ENCODE measurements around the gene PSMG4. TPM values are rescaled to one million over a fixed set of nuclear protein-coding genes. Genes with fewer than 3 reads are reported as not detected.

The PSMG4 gene, protein sequence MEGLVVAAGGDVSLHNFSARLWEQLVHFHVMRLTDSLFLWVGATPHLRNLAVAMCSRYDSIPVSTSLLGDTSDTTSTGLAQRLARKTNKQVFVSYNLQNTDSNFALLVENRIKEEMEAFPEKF
- 10 to 100 TPM; 13.3 to 19.6 (median 18.0) TPM for polyA plus RNA-seq (ENCODE audit: insufficient read length in 4 of 4)

DNA sequence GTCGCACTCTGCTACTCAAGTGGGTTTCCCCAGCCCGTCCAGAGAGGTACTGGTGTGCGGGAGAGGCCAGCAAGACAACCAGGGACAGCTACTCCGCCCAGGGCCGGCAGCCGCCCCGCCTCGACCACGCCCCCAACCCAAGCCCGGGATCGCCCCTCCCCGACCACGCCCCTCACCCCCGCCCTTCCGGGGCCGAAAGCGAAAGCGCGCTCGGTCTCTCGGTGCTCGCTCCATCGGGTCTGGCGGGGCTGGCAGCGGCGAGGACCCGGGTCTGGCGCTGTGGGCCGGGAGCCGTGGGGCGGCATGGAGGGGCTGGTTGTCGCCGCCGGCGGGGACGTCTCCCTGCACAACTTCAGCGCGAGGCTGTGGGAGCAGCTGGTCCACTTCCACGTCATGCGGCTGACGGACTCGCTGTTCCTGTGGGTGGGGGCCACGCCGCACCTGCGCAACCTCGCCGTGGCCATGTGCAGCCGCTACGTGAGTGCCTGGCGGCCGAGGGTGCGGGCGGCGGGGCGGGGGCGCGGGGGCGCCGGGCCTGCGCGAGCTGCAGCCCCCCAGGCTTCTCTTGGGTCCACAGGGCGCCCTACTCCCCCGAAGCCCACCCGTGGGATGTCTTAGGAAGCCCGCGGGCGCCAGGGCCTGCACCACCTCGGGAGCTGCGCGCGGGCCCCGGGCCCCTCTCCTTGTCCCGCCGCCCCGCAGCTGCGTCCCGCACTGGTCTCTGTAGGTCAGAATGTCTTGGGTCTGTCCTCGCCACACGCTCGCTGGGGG lies at the start of gene PSMG4:
Gene PSMG4 (plus strand): TSS at position 228 of the 771 bp plus-strand sequence. CDS start 76 bp downstream, at position 304.
- peak; percentile 70 to 82 (median 79) for DNase-seq (ENCODE audit: low read depth in 4 of 4, low spot score in 3 of 4)

DNA sequence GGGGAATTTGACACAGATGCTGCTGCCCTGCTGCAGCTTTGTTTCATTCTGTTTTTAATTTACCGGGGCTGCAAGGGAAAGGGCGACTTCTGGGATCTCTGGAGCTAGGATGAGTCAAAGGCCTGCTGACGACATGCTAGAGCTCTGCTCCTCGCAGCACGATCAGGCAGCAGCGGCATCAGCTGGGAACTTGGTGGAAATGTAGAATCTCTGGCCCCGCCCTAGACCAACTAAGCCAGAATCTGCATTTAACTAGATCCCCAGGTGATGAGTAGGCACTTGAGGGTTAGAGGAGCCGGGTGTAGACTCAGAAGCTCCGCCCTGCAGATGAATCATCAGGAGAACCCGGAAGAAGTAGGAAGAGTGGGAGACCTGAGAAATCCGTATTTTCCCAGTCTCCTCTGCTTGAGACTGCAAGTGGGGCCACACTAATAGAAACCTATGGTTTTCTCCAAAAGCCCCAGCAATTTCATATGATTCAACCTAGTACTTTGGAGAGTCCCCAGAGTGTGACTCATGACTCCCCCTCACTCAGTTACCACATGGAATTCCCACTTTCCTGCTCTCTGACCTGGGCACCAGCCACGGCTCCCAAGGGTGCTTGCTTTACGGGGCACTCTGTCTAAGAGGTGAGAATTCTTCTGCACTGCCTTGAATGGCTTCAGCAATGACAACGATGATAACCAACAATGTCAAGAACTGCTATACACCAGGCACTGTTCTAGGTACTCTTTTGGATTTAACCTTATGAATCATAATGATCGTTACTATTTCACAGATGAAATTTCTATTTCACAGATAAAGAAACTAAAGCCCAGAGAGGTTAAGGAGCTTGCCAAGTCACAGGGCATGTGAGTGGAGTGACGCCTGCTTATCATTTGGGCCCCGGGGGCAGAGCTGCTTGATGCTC lies 49.4 kb upstream of the PSMG4 start:
- DNase-seq (ENCODE audit: low read depth in 4 of 4, low spot score in 3 of 4) = no peak

DNA sequence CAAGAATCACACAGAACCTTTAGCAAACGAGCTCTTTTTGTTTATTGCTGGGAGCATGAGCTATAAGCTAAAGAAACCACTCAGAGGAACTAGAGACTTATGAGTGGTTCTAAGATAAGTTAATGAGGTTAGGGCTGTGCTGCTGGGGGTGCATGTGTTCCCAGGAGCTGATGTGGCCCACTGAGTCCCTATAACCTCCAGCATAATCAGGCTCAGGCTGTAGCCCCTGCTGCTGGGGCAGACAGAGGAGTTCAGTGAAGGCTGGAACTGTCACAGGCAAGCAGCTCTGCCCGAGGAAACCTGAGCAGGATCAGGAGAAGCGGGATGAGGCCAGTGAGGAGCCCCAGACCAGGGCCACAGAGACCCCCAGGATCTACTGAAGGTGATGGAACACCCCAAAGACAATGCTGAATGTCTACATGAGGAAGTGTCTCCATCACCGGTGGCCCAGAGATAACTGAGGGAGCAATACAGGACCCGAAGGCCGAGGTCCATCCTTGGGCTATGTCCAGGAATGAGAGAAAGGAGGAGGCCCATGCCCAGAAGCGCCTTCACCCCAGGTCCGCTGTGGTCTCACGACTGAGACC lies 48.6 kb upstream of the PSMG4 start:
- no peak for DNase-seq (ENCODE audit: low read depth in 4 of 4, low spot score in 3 of 4)

DNA sequence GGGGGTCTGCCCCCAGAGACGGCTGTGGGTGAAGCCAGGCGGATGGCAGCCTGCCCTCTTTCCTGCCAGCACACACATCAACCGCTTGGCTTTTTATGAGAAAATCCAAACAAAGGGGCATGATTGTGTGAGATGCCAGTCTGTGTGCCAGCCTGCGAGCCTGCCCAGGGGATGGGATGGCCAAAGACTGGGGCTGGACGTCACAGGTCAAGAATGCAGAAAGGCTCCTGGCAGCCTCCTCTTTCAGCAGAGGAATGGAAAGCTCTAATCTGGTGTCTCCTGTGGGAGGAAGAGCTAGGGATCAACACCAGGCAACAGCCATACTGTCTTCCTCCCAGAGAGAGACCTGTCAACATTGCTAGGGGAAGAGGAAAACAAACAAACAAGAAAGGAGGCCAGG lies 47.1 kb upstream of the PSMG4 start:
- DNase-seq (ENCODE audit: low read depth in 4 of 4, low spot score in 3 of 4) = no peak

GRCh38 chr6:3212261-3212660 lies 46.5 kb upstream of the PSMG4 start:
- DNase-seq (ENCODE audit: low read depth in 4 of 4, low spot score in 3 of 4) = no peak

GRCh38 chr6:3213334-3213695 lies 45.4 kb upstream of the PSMG4 start:
- DNase-seq (ENCODE audit: low read depth in 4 of 4, low spot score in 3 of 4) = no peak

DNA sequence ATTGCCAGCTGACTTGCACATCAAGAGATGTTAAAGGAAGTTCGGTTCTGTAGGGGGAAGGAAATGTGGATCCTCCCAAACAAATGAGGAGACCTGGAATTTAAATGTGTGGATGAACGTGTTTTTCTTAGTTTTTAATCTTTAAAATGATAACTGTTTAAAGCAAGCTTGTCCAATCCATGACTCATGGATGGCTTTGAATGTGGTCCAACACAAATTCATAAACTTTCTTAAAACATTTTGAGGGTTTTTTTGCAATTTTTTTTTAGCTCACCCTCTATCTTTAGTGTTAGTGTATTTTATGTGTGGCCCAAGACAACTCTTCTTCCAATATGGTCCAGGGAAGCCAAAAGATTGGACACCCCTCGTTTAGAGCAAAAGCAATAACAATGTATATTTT lies 43.8 kb upstream of the PSMG4 start:
- DNase-seq (ENCODE audit: low read depth in 4 of 4, low spot score in 3 of 4) = no peak

GRCh38 chr6:3217286-3217685 lies 41.5 kb upstream of the PSMG4 start:
- DNase-seq (ENCODE audit: low read depth in 4 of 4, low spot score in 3 of 4) = no peak

DNA sequence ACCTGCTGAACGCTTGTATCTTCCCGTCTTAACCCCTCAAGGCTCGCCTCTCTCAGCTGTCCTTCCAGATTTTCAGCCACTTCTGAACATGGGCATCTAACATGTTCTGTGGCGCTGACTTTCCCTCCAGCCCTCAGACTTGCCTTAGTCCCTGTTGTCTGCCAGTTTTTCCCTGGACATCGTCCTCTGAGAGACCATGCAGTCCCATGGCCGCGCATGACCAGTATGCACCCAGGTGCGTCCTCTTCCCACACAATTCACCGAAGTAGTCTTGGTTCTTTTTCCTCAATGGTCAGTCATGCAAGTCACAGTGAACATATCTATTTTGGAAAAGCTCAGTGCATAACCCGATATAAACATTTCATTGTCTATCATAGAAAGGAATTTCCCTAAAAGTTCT lies 40.5 kb upstream of the PSMG4 start:
- DNase-seq (ENCODE audit: low read depth in 4 of 4, low spot score in 3 of 4) = no peak

DNA sequence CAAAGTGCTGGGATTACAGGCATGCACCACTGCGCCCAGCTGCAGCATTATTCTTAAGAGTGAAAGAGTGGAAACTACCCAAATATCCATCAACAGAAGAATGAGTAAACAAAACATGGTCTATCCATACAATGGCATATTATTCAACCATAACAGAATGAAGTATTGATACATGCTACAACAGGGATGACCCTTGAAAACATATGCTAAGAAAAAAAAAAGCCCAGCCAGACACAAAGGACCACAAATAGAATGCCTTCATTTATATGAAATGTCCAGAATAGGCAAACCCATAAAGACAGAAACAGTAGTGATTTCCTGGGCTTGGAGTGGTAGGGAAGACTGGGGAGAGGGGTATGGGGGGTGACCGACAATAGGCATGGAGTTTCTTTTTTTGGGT lies 38.4 kb upstream of the PSMG4 start:
- no peak for DNase-seq (ENCODE audit: low read depth in 4 of 4, low spot score in 3 of 4)

DNA sequence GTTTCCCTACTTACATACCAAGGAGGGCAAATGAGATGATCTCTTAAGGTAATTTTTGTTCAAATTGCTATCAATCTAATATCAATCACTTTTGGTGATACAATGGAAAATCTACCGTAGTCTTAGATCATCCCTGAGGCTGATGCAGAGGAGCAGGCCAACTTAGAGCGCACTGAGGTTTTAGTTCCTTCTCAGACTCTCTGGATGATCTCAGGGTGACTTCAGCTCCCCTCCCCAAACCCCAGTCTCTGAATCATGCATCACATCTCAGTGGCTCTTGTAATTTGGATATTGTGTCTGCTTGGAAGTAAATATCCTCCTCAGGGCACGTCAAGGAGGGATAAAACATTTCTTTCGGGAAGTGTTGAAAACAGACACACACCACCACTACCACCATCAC lies 37.2 kb upstream of the PSMG4 start:
- no peak for DNase-seq (ENCODE audit: low read depth in 4 of 4, low spot score in 3 of 4)

DNA sequence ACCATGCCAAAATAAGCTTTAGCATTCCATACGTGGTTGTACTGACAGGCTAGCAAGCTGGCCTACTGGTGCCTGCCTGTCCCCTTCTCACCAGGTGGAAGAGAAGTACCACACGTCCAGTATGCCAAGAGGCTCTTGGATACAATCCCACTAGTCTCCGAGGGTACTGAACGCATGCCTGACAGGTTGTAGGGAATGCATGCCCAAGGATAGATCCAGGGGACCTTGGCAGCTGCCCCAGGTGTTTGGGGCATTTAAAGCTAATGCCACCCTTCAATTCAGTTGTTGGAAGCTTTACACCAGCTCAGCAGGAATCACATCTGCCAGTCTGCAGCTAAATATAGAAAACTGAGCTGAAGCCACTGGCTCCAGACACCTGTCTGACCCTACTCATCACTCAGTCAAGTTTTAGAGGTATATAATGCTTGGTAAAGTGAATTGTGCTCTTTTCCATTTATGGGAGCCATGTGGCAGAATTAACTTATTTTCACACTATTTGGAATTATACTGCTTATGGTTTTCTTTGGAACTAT lies 36.2 kb upstream of the PSMG4 start:
- DNase-seq (ENCODE audit: low read depth in 4 of 4, low spot score in 3 of 4) = no peak

DNA sequence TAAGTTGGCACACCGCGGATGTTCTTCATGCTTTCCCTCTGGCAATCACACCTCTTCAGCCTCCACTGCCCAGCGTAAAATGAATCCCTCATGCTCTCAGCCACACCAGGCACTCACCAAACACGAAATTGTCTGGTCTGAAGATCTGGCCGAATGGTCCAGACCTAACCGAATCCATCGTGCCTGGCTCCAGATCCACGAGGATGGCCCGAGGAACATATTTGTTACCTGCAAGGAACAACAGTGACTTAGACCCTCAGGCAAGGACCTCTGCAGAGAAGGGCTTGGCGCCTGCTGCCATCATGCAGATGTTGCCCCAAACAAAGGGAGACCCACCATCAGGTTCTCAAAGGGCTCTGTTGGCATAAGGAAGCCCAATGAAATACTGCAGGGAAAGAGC lies 32.7 kb upstream of the PSMG4 start:
- no peak for DNase-seq (ENCODE audit: low read depth in 4 of 4, low spot score in 3 of 4)

DNA sequence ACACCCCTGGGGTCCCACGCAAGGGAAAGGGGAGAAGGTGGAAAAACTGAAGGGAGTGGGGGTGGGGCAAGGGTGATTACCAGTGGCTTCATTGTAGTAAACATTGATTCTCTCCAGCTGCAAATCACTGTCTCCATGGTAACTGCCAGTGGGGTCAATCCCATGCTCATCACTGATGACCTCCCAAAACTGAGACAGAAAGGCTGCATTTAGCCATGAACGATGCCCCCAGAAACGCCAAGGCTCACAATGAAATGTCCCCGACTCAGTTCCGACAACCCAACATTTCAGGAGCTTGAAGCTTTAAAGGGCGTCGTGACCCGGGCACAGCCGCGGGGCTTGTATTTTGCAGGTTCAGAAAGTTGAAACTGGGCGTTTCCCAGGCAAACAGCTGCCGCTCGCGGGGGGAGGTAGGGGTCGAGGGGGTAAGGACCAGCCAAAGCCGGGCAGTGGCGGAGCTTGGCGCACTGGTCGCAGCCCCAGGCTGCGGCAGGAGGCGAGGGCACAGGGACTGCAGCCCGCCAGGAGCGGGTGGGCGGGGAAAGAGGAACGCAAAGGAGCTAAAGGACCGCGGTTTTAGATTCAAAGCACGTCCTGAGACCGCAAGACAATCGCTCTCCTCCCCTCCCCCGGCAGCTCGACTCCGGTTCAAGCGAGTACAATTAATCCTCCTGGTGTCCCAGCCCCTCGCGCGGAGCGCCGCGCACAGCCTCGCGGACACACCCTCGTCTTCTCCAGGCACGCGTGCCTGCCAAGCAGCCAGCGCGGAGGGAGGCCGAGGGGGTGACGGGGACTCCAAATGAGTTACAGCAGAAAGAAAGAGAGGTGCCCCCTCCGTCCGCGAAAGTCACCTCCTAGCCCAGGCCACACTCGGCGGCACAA lies 32.0 kb upstream of the PSMG4 start:
- DNase-seq (ENCODE audit: low read depth in 4 of 4, low spot score in 3 of 4) = peak in 1 of 4 donors; percentile 58

- peak in 3 of 4 donors; percentile 69 to 77 (median 73) for DNase-seq (ENCODE audit: low read depth in 4 of 4, low spot score in 3 of 4)
Measured at GRCh38 chr6:3227363-3228045, 31.2 kb upstream of the PSMG4 start, which contains the start of gene TUBB2B. TSS of gene TUBB2B (minus strand) at chr6:3227653. CDS start at chr6:3227543, 110 bp downstream.

- DNase-seq (ENCODE audit: low read depth in 4 of 4, low spot score in 3 of 4) = no peak
Measured at GRCh38 chr6:3228046-3228671, 30.6 kb upstream of the PSMG4 start.

DNA sequence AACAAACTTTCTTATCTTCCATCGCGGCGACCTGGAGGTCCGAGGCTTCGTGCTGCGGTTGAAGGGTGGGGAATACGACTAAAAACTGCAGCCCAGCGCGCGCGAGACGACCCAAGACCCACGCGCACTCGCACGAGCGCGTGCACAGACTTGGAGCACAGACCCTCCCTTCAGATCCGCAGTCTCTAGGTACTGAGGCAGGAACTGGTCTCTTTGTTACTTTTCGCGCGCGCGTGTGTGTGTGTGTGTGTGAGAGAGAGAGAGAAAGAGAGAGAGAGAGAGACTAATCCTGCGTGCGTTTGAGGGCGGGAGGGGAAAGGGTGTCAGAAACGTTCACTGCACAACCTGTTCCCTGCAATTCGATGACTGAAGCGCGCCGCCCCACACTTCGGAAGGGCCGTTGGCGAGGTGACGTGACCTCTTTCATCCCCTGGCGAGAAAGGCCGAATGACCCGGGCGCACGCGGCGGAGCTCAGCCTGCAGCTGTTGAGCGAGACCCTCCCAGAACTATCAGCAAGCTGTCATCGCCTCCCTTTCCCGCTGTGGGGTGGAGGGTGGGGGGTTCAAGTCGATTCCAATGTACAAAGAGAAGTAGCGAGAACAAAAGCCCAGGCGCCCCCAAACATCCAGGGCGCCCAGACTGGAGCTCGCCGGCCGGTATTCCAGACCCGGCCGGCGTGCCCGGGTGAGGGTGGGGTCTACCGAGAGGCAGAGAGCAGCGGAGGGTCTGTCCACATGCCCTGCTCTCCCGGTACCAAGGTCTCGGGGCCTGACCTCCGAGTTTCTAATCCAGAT lies 29.8 kb upstream of the PSMG4 start:
- no peak for DNase-seq (ENCODE audit: low read depth in 4 of 4, low spot score in 3 of 4)
